ENCODE data around the gene ACVRL1. TPM values are rescaled to one million over a fixed set of nuclear protein-coding genes. Genes with fewer than 3 reads are reported as not detected.

The ACVRL1 gene
- total RNA-seq, 1 experiment from 2014 or later = 4.1 TPM

DNA sequence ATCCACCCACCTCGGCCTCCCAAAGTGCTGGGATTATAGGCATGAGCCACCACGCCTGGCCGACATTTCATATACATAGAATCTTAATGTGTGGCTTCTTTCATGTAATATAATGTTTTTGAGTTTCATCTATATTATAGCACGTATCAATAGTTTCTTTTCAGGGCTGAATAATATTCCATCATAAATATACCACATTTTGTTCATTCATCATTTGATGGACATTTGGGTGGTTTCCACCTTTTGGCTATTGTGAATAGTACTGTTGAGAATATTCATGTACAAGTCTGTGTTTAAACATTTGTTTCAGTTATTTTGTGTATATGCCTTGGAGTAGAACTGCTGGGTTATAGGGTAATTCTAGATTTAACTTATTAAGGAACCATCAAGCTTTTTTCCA lies 56.2 kb downstream of the ACVRL1 start:
- DNase-seq (ENCODE audit: low spot score) = no peak

DNA sequence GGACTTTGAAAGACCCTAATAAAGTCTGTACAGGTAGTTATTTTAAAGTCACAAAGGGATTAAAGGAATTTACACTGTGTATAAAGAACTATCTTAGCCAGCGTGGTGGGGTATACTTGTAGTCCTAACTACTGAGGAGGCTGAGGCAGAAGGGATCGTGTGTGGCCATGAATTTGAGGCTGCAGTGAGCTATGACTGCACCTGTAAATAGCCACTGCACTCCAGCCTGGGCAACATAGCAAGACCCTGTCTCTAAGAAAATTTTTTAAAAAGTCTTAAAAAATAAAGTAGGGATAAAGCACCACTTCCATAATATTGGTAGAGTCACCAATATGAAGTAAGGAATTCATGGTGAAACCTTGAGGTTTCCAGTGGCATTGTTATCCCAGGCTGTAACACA lies 62.3 kb downstream of the ACVRL1 start:
- no peak for DNase-seq (ENCODE audit: low spot score)

DNA sequence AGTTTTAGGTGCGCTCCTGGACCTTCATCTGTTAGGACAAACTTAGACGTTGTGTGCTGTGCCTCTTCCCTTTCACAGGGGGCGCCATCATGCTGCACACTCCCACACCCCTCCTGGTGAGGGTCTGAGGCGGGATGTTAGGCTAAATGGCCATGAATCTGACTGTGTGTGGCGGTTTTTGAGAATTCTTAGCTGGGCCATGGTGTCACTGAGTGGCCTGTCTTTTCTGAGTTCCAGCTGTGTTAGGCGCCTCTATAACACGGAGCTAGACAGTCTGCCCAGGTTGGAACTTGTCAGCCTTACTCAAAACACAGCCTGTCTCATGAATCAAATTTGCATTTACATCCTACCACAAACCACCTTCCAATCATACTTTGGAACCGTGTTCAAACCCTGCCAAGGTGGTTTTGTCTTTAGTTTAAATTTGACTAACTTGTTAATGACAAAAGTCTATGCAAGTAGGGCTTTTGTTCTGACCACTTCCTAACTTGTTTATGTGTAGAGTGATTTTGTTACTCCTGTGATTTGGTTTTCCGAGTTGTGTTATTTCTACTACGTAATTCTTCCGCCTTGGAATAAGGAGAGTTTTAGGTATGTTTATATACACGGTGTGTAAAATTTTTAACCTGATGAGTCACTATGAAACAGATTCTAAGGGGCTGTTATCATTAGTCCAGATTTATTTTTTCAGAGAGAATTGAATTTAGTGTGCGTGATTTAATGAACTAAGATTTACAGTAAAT lies 63.8 kb downstream of the ACVRL1 start:
- peak; percentile 86 for DNase-seq (ENCODE audit: low spot score)

DNA sequence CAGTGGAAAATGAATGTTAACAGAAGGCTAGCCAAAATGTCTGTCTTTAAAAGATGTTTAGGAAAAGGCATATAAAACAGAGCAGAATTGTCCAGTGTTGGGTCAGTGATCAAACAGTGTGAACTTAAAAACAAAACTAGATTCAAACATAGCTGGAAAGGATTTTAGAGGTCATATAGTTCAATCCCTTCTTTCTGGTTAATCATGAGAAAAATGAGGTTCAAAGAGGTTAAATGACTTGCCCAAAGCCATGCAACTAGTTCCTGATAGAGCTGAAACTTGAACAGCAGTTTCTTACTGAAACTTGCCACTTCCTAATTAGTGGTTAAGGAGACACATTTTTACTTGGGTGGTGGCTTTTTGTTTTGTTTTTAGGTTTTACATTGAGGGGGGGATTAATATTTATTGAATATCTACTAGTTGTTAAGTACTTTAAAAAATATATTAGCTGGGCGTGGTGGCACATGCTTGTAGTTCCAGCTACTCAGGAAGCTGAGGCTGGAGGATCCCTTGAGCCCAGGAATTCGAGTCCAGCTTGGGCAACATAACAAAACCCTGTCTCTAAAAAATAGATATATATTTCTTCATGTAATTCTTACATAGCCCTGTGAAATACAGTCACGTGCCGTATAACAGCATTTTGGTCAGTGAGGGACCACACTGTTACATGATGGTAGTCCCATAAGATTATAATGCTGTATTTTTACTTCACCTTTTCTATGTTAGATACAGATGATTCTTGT lies 64.5 kb downstream of the ACVRL1 start:
- no peak for DNase-seq (ENCODE audit: low spot score)

DNA sequence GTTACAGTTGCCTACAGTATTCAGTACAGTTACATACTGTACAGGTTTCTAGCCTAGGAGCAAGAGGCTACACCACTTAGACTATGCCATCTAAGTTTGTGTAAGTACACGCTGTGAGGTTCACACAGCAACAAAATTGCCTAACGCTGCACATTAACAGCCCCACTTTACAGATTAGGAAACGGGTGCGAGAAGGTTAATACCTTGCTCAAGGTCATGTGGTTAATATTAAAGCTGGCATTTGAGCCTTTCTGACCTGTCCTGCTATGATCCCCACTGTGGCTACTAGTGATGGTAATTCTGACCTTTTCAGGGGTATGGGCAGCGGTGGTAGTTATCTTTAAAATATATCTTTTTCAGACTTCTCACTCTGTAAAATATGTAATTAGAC lies 65.1 kb downstream of the ACVRL1 start:
- DNase-seq (ENCODE audit: low spot score) = no peak

DNA sequence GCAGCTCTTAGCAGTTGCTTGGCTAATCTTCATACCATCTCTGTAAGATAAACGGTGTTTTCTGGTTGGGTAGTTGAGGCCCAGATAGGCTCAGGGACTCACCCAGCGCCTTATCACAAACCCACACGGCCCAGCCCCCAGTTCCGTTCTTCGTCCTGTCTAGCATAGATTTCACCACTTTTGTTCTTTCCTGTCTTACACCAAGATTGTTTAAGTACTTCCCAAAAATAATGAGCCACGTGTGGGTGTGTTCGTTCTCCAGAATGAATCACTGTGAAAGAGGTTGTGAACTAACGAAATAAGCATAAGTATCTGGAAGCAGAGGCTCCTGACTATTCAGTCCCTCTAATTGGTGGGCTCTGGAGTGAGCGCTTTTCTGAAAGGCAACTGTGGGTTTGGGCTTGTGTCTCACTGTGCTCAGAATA lies 65.6 kb downstream of the ACVRL1 start:
- no peak for DNase-seq (ENCODE audit: low spot score)

Other genes with a start within 250 kb of the ACVRL1 start
- not detected in 2 replicates for gene FIGNL2, start 58.8 kb upstream of the ACVRL1 start, total RNA-seq (2014; rRNA removed; shearing (Covaris generic))
- gene ANKRD33, start 19.4 kb upstream of the ACVRL1 start, total RNA-seq (2014; rRNA removed; shearing (Covaris generic)) = not detected in 2 replicates
- 3.8 and 6.1 TPM in 2 replicates for gene ACVR1B, start 44.2 kb downstream of the ACVRL1 start, total RNA-seq (2014; rRNA removed; shearing (Covaris generic))
- gene TAMALIN, start 99.4 kb downstream of the ACVRL1 start, total RNA-seq (2014; rRNA removed; shearing (Covaris generic)) = 0.35 and 1.8 TPM in 2 replicates
- 0.16 and 0.54 TPM in 2 replicates for gene NR4A1, start 143.9 kb downstream of the ACVRL1 start, total RNA-seq (2014; rRNA removed; shearing (Covaris generic))
- 57.5 and 63.0 TPM in 2 replicates for gene ATG101, start 162.5 kb downstream of the ACVRL1 start, total RNA-seq (2014; rRNA removed; shearing (Covaris generic))
- not detected in 2 replicates for gene SMIM41, start 172.2 kb downstream of the ACVRL1 start, total RNA-seq (2014; rRNA removed; shearing (Covaris generic))

Data from H4 (cell line).